Prostate gland (tissue), 2 donors: Measurements from ENCODE around the gene AHNAK2. TPM values are rescaled to one million over a fixed set of nuclear protein-coding genes. Genes with fewer than 3 reads are reported as not detected.
"Not testable (repeated sequence)": the region's sequence is repeated elsewhere in the genome, so short reads cannot be mapped to it uniquely, and the experiment has no call there.

Experiments
- DNase-seq: peaks from one replicate; pipeline ENCODE4 v3.0.0-alpha.2; 2019; ENCODE audit warnings: low spot score
- H3K27ac ChIP-seq, 2 donors: fragments of 200-600 bp; sonication (generic); 2 replicates each; pipeline ENCODE4 v1.5.1; 2017 to 2019
- H3K27me3 ChIP-seq: fragments of 200-600 bp; sonication (generic); replicated peaks from 2 replicates; pipeline ENCODE4 v1.5.1; 2019; ENCODE audit not compliant: insufficient read depth
- H3K36me3 ChIP-seq, 2 donors: fragments of 200-600 bp; sonication (generic); 1 replicate in 1 of 2; 2 replicates in 1 of 2; pipeline versions ENCODE4 v1.5.1 to v1.8.1; 2017 to 2019
- H3K4me1 ChIP-seq: fragments of 200-600 bp; sonication (generic); replicated peaks from 2 replicates; pipeline ENCODE4 v1.5.1; 2019
- H3K4me3 ChIP-seq, 2 donors: fragments of 200-600 bp; sonication (generic); 2 replicates each; pipeline ENCODE4 v1.5.1; 2017 to 2019
- H3K9me3 ChIP-seq: fragments of 200-600 bp; sonication (generic); 2 replicates; pipeline ENCODE4 v1.5.1; 2017
- CTCF ChIP-seq, 4 experiments: fragments of 200-600 bp in 2 of 4; fragments of 450-650 bp in 2 of 4; sonication (generic) in 2 of 4; IDR thresholded peaks; 1 replicate in 3 of 4; 2 replicates in 1 of 4; pipeline ENCODE4 v1.5.1; 2016 to 2019; ENCODE audit warnings: antibody characterized with exemption in 4 of 4, mild to moderate bottlenecking in 2 of 4, moderate library complexity in 2 of 4
- POLR2A ChIP-seq: fragments of 450-650 bp; IDR thresholded peaks from one replicate; pipeline ENCODE4 v1.6.1; 2016; ENCODE audit warnings: antibody characterized with exemption, mild to moderate bottlenecking
- POLR2AphosphoS5 ChIP-seq: sonication (generic); formaldehyde crosslinking; IDR thresholded peaks from one replicate; pipeline ENCODE4 v1.6.1; 2017; ENCODE audit warnings: antibody characterized with exemption
- WGBS: methylation state at CpG from one replicate; pipeline ENCODE4 v1.1.5; 2018; 5-methylcytosine and 5-hydroxymethylcytosine counted together
- intact Hi-C: fragments of 100-400 bp; cut with DNase I; formaldehyde crosslinking; loops from one replicate; pipeline ENCODE4 v1.14.2; 2022
- total RNA-seq, 2 donors: library from RNA; depleted of rRNA; stranded (reverse); fragments of >200 nt; gene quantifications; one replicate each; pipeline ENCODE4 v1.1.0, GENCODE V29; 2016

The AHNAK2 gene
- total RNA-seq, 2 donors from 2014 or later: 18.3 to 27.2 TPM

GRCh38 chr14:104893435-104894207, 84.6 kb downstream of the AHNAK2 start:
- WGBS: 79% methylated on average over 29 of the region's 39 CpGs
- DNase-seq: peak; percentile 4
- Histone ChIP-seq H3K4me1 (no peaks in the 10 kb centered on the region), H3K27ac (no peak overlapping the region), H3K4me3 (no peak overlapping the region), H3K36me3 (no peaks in the 10 kb centered on the region), H3K27me3 (no peaks in the 10 kb centered on the region), H3K9me3 (no peaks in the 10 kb centered on the region)
- no peak for TF ChIP-seq POLR2A
- TF ChIP-seq CTCF (IDR thresholded peaks at IDR 0.05): no peak
- intact Hi-C loops: no loop called here

- peak; percentile 3 for DNase-seq
- intact Hi-C loops: no loop called here
- WGBS: 77% methylated on average over 22 of the region's 31 CpGs
- Histone ChIP-seq H3K4me1 (no peaks in the 10 kb centered on the region), H3K27me3 (no peaks in the 10 kb centered on the region), H3K9me3 (no peaks in the 10 kb centered on the region), H3K27ac (no peak overlapping the region), H3K4me3 (no peak overlapping the region), H3K36me3 (no peaks in the 10 kb centered on the region)
- no peak for TF ChIP-seq POLR2A
- TF ChIP-seq POLR2AphosphoS5: no peak
- TF ChIP-seq CTCF (IDR thresholded peaks at IDR 0.05): no peak
These were observed 85.4 kb downstream of the AHNAK2 start for GRCh38 chr14:104892531-104893434.

GRCh38 chr14:104891664-104892530, 86.3 kb downstream of the AHNAK2 start:
- intact Hi-C loops: no loop called here
- no peak for DNase-seq

GRCh38 chr14:104891121-104891551, 87.0 kb downstream of the AHNAK2 start:
- H3K36me3 ChIP-seq: no peaks in the 10 kb centered on the region
- no peak for DNase-seq
- no peaks in the 10 kb centered on the region for H3K9me3 ChIP-seq
- H3K27ac ChIP-seq: no peak overlapping the region
- no peak overlapping the region for H3K4me3 ChIP-seq
- intact Hi-C loops: no loop called here
- no peak for TF ChIP-seq POLR2AphosphoS5
- no peak for TF ChIP-seq CTCF (IDR thresholded peaks at IDR 0.05)
- no peak for TF ChIP-seq POLR2A
- no peaks in the 10 kb centered on the region for H3K27me3 ChIP-seq
- no peaks in the 10 kb centered on the region for H3K4me1 ChIP-seq
- WGBS: 91% methylated on average over 4 of the region's 4 CpGs

More at GRCh38 chr14:104891664-104892530, 86.3 kb downstream of the AHNAK2 start:
- no peaks in the 10 kb centered on the region for H3K9me3 ChIP-seq
- TF ChIP-seq CTCF (IDR thresholded peaks at IDR 0.05) (no peak), POLR2AphosphoS5 (no peak), POLR2A (no peak)
- H3K27me3 ChIP-seq: no peaks in the 10 kb centered on the region
- H3K4me3 ChIP-seq: no peak overlapping the region
- no peaks in the 10 kb centered on the region for H3K4me1 ChIP-seq
- H3K36me3 ChIP-seq: no peaks in the 10 kb centered on the region
- WGBS: 81% methylated on average over 12 of the region's 13 CpGs
- no peak overlapping the region for H3K27ac ChIP-seq

GRCh38 chr14:104890292-104890691, 87.9 kb downstream of the AHNAK2 start:
- DNase-seq, H3K4me1 ChIP-seq, H3K27ac ChIP-seq, H3K27me3 ChIP-seq, H3K9me3 ChIP-seq, H3K36me3 ChIP-seq, intact Hi-C loops, H3K4me3 ChIP-seq: not testable (repeated sequence)
